Measurements from ENCODE around the gene TRERF1.
"Not testable (repeated sequence)": the region's sequence is repeated elsewhere in the genome, so short reads cannot be mapped to it uniquely, and the experiment has no call there.

The TRERF1 gene

DNA sequence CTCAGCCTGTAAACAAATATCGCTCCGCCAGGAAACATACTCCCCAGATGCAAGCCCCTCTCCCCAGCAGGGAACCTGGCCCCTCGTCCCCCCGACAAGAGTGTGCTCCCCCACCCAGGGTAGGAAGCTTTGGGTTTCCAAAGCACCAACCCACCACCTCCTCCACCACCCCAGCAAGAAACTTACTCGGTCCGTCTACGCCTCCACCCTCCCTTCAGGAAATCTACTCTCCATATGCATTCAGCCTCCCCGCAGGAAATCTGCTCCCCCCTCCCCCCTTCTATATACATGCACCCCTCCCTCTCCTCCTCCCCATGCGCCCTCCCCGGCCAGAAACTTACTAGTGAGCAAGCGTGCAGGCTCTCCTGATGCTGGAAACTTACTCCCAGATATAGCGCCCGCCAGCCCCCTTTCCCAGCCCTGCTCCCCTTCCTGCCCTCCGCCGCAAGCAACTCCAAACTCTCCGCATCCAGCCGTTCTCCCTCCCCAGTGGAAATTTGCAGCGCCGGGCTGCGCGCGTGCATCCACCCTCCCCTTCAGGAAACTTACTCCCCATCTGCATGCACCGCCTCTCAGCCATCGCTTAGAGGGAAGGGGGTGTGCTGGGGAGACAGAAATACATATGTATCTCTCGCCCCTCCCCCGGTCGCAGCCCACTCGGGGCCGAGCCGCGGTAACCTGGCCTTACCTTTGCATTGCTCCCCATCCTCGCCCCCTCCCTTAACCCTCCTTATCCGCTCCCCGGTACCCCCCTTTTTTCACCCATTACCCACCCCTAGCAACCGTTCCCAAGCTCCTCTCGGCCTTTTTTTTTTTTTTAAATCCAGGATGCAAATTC, at the start of gene TRERF1:
Gene TRERF1 (minus strand): TSS at position 594 of the 838 bp plus-strand sequence. CDS start 182,336 bp downstream, outside the sequence.
- DNase-seq = peak; percentile 47

DNA sequence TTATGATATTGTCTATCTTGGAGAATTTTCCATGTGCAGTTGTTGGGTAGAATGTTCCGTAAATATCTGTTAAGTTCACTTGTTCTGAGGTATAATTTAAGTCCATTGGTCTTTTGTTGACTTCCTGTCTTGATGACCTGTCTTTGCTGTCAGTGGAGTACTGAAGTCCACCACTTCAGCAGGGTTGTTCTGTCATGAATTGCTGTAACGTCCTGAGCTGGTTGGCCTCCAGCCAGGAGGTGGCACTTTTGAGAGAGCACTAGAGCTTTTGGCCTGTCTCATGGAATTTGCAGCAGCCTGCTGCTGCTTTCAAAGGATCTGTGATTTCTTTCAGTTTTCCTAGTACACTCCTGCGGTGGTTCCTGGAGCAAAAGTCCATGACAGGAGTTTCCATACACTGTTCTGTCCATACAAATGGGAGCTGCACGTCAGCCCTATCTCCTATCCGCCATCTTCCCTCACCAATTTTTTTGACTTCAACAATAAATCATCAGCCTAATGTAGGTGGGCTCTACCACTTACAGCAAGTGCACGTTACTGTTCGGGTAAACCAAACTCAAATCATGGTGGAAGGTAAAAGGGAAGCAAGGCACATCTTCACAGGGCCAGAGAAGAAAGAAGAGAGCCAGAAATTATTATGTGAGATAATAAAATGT, 46.9 kb upstream of the TRERF1 start:
- DNase-seq = no peak

DNA sequence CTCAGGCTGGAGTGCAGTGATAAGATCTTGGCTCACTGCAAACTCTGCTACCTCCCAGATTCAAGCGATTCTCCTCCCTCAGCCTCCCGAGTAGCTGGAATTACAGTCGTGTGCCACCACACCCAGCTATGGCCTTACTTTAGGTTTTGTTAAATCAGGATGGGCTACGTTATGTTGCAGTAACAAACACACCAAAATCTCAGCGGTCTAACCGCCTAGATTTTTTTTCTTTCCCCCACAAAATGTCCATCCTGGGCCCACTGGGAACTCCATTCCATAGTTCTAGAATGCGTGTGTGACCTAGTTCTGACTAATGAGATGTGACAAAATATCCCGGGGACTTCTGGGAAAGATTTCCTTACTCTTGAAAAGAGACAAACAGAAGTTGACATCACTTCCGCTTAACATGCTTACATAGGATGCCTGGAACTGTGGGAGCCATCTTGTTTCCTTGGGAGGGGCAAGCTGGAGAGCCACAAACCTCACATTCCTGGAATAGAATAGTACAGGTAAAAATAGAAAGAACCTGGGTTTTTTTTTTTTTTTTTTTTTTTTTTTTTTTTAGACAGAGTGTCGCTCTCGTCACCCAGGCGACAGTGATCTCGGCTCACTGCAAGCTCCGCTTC, 42.3 kb upstream of the TRERF1 start:
- no peak for DNase-seq

GRCh38 chr6:42488129-42488528, 36.4 kb upstream of the TRERF1 start:
- no peak for DNase-seq

DNA sequence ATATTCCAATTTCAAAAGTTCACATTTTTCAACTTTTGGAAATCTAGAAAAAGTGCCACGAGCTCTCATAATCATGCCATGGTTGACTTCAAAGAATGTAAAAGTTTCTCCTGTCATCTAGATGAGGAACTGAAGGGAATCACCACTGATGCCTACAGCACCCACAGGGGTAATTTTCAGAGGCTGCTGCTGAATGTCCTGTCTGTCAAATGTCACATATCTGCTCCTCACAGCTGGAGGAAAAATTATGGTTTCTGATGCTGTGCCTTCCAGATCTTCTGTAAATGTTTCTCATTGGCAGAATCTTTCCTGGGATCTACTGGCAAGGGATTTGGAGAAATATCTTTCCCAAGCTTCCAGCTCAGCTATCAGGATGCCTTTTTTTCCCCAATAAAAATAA, 32.5 kb upstream of the TRERF1 start:
- no peak for DNase-seq

DNA sequence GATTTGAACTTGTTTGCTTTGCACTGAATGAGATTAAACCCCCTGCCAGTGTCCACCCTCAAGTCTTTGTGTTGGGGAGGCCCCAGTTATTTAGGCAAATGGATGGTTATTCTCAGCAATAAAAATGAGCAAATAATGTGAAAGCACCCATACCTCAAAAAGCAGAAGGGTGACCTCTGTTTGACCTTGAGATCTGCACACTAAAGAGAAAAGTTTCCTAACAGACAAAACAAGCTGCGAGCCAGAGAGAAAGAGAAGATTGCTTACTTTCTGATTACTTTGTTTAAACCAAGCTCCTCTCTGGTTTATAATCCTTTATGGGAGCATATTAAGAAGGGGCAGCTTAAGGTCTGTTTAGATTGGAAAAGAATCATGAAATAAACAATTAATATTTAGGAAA, 30.4 kb upstream of the TRERF1 start:
- no peak for DNase-seq

DNA sequence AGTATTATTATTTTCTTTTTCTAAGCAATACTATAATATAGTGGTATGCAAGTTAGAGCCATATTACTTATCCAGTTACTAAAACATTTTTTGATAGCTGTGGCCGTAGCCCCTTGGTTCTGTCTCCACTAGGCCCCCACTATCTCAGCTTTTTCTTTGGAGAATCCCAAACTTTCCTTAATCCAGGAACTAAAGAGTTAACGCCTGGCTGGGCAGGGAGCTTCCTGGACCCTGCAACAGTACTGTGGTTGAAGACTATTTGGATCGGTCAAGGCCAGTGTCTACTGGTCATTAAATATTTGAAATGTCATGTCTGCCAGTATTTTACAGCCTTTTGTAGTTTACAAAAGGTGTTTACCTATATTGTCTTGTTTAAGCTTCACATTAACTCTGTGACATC, 20.0 kb upstream of the TRERF1 start:
- no peak for DNase-seq

DNA sequence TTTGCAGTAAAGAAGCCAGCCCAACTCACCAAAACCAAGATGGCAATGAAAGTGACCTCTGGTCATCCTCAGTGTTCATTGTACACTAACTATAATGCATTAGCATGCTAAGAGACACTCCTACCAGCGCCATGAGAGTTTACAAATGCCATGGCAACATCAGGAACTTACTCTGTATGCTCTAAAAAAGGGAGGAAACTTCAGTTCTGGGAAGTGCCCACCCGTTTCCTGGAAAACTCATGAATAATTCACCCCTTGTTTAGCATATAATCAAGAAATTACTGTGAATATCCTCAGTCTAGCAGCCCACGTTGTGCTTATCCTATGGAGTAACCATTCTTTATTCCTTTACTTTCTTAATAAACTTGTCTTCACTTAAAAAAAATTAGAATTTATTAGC, 19.4 kb upstream of the TRERF1 start:
- DNase-seq = no peak

- DNase-seq = no peak
Measured at GRCh38 chr6:42468273-42468672, 16.5 kb upstream of the TRERF1 start.

DNA sequence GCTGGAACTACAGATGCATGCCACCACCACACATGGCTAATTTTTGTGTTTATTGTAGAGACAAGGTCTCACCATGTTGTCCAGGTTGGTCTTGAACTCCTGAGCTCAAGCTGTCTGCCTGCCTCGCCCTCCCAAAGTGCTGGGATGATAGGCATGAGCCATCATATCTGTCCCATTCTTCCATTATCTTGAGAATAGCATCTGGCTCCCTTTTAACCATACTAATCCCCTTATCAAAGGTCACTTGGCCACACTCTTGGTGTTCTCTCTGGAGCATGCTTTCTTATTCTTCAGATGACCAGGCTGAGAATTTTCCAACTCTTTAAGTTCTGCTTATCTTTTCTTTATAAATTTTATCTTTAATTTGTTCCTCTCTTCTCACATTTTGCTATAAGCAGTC, 15.9 kb upstream of the TRERF1 start:
- DNase-seq = no peak

GRCh38 chr6:42466470-42466869, 14.7 kb upstream of the TRERF1 start:
- DNase-seq = not testable (repeated sequence)

GRCh38 chr6:42462474-42462972, 10.8 kb upstream of the TRERF1 start:
- DNase-seq = no peak

DNA sequence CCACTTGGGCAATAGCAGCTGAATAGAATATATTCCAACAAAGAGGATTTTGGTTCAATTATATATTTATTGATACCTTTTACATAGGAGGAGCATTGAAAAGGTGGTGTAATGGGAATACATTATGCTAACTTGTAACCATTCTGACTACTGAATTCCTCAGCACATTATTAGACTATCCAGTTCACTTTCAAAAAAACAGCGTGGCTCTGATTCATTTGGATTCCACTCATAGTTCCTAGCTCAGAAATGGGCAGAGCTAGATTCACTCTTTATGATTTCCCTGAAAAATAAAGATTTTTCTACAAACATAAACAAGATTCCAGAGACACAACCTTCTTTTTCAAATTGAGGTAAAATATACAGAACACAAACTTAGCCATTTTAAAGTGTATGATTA, 9.2 kb upstream of the TRERF1 start:
- DNase-seq = no peak

- DNase-seq = no peak
Measured at GRCh38 chr6:42459888-42460287, 8.2 kb upstream of the TRERF1 start.

GRCh38 chr6:42454428-42454791, 2.7 kb upstream of the TRERF1 start:
- no peak for DNase-seq

DNA sequence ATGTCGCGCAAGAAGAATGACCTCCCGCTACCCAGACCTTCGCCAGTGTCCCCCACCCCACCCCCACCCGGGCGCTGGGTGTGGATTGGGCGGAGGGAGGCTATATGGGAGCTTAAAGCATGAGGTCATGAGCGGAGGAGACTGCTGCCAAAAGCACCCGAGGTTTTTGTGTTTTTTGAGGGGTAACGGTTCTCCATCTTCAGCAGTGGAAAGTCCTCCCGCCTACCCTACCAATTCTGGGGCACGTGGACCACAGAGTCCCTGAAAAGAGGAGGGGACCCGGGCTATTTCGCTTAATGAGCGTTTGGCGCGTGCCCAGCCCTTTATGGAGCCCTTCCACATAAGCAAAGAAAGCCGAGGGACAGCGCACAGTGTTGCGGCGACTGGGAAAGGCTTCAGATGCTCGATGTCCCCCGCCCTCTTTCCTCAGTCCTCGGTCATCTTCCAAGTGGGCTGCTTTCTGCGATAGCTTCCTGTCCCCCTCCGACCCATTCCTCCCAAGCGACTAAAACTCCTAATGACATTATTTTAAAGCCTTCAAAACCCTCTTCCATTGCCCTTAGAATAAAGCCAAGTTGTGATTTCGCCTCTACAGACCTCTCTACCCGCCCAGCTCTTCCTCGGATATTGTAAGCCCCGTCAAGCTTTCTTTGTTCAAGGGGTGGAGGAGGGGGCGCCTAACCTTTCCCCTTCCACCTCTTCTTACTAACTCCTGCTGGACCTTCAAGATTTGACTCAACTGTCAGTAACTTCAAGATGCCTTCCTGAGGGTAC, 2.1 kb upstream of the TRERF1 start:
- no peak for DNase-seq

GRCh38 chr6:42453031-42453653, 1.4 kb upstream of the TRERF1 start:
- peak; percentile 48 for DNase-seq

GRCh38 chr6:42452171-42453030, 675 bp upstream of the TRERF1 start:
- peak; percentile 22 for DNase-seq

- DNase-seq = no peak
Measured at GRCh38 chr6:42450477-42451332, 1.0 kb downstream of the TRERF1 start.

- no peak for DNase-seq
Measured at GRCh38 chr6:42449917-42450476, 1.7 kb downstream of the TRERF1 start.
